ENCODE data around the gene KCTD16.

Gene KCTD16

GRCh38 chr5:144170276-144171024, at the start of gene KCTD16, which contains the start of gene YIPF5:
Gene KCTD16 (plus strand): TSS chr5:144170873.
Gene YIPF5 (minus strand): TSS chr5:144170659. CDS start chr5:144169955, 704 bp downstream.
- DNase-seq (ENCODE audit: low read depth in 3 of 3): peak; percentile 93 to 97 (median 93)

GRCh38 chr5:144121577-144121976, 49.1 kb upstream of the KCTD16 start:
- no peak for DNase-seq (ENCODE audit: low read depth in 3 of 3)

- DNase-seq (ENCODE audit: low read depth in 3 of 3): no peak
Measured at GRCh38 chr5:144122081-144122480, 48.6 kb upstream of the KCTD16 start.

GRCh38 chr5:144122641-144123040, 48.0 kb upstream of the KCTD16 start:
- no peak for DNase-seq (ENCODE audit: low read depth in 3 of 3)

- no peak for DNase-seq (ENCODE audit: low read depth in 3 of 3)
Measured at GRCh38 chr5:144125163-144125726, 45.4 kb upstream of the KCTD16 start.

GRCh38 chr5:144126707-144127106, 44.0 kb upstream of the KCTD16 start:
- no peak for DNase-seq (ENCODE audit: low read depth in 3 of 3)

GRCh38 chr5:144128844-144129243, 41.8 kb upstream of the KCTD16 start:
- no peak for DNase-seq (ENCODE audit: low read depth in 3 of 3)

- no peak for DNase-seq (ENCODE audit: low read depth in 3 of 3)
Measured at GRCh38 chr5:144130306-144130705, 40.4 kb upstream of the KCTD16 start.

- DNase-seq (ENCODE audit: low read depth in 3 of 3): no peak
Measured at GRCh38 chr5:144131261-144131660, 39.4 kb upstream of the KCTD16 start.

- DNase-seq (ENCODE audit: low read depth in 3 of 3): no peak
Measured at GRCh38 chr5:144133050-144133633, 37.5 kb upstream of the KCTD16 start.

GRCh38 chr5:144134194-144134826, 36.4 kb upstream of the KCTD16 start:
- DNase-seq (ENCODE audit: low read depth in 3 of 3): no peak

- DNase-seq (ENCODE audit: low read depth in 3 of 3): no peak
Measured at GRCh38 chr5:144135113-144135762, 35.4 kb upstream of the KCTD16 start.

- no peak for DNase-seq (ENCODE audit: low read depth in 3 of 3)
Measured at GRCh38 chr5:144139586-144139985, 31.1 kb upstream of the KCTD16 start.

- no peak for DNase-seq (ENCODE audit: low read depth in 3 of 3)
Measured at GRCh38 chr5:144141585-144141984, 29.1 kb upstream of the KCTD16 start.

- DNase-seq (ENCODE audit: low read depth in 3 of 3): no peak
Measured at GRCh38 chr5:144142139-144142823, 28.4 kb upstream of the KCTD16 start.

- DNase-seq (ENCODE audit: low read depth in 3 of 3): no peak
Measured at GRCh38 chr5:144142824-144143162, 27.9 kb upstream of the KCTD16 start.

- no peak for DNase-seq (ENCODE audit: low read depth in 3 of 3)
Measured at GRCh38 chr5:144143625-144144024, 27.0 kb upstream of the KCTD16 start.

GRCh38 chr5:144144956-144145751, 25.5 kb upstream of the KCTD16 start:
- DNase-seq (ENCODE audit: low read depth in 3 of 3): no peak

- DNase-seq (ENCODE audit: low read depth in 3 of 3): no peak
Measured at GRCh38 chr5:144151026-144151425, 19.6 kb upstream of the KCTD16 start.

GRCh38 chr5:144156767-144157171, 13.9 kb upstream of the KCTD16 start:
- DNase-seq (ENCODE audit: low read depth in 3 of 3): no peak

- DNase-seq (ENCODE audit: low read depth in 3 of 3): no peak
Measured at GRCh38 chr5:144162686-144163085, 8.0 kb upstream of the KCTD16 start.

All from stimulated activated CD4-positive, alpha-beta T cell treated with anti-CD3 and anti-CD28 coated beads, TNF-alpha, amount 100 ng/mL, for 48 hours (primary cell).